ENCODE results near the gene HYCC2.
"Not testable (repeated sequence)": the region's sequence is repeated elsewhere in the genome, so short reads cannot be mapped to it uniquely, and the experiment has no call there.

Gene HYCC2

DNA sequence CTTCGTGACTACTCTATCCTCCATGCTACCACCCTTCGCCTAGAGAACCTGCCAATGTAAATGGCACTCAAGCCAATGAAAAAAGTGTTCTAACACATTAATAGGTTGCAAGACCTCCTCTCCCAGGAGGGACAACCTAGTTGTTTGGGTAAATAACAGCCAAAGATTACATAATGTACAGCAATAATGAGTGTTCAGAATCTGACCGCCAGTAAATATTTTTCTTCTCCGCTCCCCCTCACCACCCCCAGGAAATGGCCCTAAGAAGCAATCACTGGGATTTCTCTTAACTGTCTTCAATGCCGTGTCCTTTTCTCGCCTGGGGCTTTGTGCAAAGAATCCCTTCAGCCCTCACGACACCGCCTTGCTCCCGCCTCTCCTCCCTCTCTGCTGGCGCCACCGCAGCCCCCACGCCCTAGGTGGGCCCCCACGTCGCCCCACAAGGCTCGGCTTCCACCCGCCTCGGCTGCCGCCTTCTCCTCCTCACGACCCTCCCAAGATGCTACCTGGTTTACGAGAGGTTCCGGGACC, 458 bp downstream of the HYCC2 start:
- DNase-seq, result no peak

DNA sequence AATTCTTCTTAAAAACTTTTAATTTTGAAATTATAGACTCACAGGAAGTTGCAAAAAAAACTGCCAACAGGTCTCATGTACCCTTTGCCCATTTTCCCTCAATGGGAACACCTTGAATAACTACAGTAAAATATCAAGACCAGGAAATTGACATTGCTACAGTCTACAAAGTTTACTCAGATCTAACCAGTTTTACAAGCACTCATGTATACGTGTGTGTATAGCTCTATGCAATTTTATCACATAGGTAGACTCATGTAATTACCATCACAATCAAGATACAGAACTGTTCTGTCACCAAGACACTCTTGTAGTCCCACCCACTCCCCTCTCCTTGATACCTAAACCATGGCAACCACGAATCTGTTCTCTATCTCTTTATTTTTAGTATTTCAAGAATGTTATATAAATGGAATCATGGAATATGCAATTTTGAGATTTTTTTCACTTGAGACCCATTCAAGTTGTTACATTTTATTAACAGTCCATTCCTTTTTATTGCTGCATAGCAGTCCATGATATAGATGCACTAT, 6.6 kb downstream of the HYCC2 start:
- no peak for DNase-seq

DNA sequence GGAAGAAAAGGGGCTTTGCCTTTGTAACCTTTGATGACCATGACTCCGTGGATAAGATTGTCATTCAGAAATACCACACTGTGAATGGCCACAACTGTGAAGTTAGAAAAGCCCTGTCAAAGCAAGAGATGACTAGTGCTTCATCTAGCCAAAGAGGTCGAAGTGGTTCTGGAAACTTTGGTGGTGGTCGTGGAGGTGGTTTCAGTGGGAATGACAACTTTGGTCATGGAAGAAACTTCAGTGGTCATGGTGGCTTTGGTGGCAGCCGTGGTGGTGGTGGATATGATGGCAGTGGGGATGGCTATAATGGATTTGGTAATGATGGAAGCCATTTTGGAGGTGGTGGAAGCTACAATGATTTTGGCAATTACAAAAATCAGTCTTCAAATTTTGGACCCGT, 8.0 kb downstream of the HYCC2 start:
- not testable (repeated sequence) for DNase-seq

DNA sequence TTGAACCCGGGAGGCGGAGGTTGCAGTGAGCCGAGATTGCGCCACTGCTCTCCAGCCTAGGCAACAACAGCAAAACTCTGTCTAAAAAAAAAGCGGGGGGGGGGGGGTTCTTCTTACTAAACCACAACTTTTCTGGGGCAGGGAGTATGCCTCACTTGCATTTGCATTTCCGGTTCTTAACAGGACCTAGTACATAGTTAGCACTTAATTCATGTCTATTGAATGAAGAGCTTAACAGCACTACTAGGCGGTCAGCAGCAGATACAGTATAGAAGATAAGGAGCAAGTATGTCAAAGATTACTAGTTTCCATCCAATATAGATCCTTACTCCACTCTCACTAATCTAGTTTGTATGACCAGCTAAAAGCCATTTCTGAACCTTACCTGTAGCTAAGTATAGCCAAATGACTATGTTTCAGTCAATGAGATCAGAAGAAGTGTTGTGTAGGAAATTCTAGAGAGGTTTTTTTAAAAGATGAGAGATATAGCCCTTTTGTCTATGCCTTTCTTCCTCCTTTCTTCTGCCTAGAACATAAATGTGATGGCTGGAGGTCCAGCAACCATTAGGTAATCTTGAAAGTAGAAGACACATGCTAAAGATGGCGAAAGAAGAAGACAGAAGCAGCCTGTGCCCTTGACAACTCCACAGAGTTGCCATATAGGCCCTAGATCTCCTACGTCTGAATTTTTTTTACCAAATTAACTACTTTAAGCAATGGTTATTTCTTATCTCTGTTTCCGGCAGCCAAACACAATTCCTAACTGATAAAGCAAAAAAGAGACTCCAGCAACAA, 11.3 kb downstream of the HYCC2 start:
- DNase-seq, result no peak

DNA sequence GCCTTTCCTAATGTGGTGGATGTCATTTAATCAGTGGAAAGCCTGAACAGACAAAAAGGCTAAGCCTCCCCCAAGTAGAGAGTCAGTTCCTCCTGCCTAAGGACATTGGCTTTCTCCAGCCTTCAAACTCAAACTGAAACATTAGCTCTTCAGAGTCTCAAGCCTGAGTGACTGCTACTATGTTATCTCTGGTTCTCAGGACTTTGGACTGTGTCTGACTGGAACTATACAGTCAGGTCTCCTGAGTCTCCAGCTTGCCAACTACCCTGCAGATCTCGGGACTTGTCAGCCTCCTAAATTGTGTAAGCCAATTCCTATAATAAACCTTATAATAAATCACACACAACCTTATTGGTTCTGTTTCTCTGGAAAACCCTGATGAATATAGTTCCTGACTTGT, 12.6 kb downstream of the HYCC2 start:
- DNase-seq, result no peak

DNA sequence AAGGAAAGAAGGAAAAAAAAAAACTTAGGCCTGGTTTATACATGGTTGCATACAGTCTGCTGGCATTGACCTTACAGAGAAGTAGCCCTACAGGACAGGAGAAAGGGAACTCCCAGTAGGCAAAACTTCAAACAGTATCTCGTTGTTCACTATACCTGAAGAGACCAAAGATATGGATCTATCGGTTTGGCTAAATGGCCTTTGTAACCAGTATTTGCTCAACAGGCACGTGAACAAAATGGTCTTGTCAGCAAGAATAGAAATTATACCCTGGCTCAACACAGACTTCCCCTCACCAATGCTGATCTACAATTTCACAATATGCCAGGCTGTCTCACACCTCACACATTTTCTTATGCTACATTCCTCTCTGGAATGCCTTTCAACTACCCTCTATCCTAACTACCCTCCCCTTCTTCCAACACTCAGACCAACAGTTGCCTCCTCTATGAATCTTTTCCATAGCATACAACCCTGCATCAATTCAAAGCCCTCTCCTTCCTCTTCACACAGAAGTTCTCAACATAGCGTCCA, 13.7 kb downstream of the HYCC2 start:
- DNase-seq, result no peak

DNA sequence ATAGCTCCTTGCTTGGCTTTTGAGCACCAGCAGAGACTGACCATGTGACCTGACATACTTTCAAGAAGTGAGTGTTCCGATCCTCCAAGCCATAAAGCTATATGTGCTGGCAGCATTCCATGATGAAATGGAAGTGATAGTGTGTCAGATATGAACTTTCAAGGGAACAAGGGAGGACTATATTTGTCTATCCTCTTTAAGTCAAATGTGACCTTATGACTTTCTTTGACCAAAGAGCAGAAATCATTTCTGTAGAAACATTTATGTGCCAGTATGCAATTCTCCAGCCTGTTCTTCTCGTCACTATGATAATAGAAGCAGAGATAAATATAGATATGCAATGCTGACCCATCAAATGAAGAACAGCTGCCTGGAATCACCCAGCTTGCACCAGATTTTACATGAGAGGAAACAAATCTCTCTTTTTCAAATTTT, 14.4 kb downstream of the HYCC2 start:
- DNase-seq, result no peak

DNA sequence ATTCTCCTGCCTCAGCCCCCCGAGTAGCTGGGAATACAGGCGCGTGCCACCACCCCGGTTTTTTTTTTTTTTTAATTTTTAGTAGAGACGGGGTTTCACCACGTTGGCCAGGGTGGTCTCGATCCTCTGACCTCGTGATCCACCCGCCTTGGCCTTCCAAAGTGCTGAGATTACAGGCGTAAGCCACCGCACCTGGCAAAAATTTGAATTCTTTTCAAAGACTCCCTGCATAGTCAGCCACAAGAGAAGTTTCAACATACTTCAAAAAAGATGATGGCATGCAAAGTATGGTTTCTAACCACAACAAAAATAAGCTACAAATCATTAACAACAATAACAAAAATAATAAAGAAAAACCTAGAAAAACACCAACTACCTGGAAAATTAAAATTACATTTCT, 22.0 kb downstream of the HYCC2 start:
- DNase-seq, result no peak

DNA sequence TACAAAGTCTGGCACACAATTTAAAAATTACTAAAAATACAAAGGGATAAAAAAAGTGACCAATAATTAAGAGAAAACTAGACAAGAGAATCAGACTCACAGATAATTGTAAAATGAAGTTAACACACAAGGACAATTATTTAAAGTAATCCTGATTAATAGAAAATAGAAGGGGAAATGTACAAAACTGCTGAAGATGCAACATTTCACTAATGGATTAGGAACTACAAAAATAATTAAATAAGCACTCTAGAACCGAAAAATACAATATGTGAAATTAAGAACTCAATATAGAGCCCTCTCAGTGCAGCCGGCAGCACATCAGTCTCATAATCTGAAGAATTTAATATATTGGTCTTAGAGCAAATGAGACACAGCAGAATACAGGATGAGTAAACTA, 24.6 kb downstream of the HYCC2 start:
- DNase-seq, result no peak

DNA sequence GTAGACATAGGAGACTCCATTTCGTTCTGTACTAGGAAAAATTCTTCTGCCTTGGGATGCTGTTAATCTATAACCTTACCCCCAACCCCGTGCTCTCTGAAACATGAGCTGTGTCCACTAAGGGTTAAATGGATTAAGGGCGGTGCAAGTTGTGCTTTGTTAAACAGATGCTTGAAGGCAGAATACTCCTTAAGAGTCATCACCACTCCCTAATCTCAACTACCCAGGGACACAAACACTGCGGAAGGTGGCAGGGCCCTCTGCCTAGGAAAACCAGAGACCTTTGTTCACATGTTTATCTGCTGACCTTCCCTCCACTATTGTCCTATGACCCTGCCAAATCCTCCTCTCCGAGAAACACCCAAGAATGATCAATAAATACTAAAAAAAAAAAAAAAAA, 28.4 kb downstream of the HYCC2 start:
- DNase-seq, result not testable (repeated sequence)

DNA sequence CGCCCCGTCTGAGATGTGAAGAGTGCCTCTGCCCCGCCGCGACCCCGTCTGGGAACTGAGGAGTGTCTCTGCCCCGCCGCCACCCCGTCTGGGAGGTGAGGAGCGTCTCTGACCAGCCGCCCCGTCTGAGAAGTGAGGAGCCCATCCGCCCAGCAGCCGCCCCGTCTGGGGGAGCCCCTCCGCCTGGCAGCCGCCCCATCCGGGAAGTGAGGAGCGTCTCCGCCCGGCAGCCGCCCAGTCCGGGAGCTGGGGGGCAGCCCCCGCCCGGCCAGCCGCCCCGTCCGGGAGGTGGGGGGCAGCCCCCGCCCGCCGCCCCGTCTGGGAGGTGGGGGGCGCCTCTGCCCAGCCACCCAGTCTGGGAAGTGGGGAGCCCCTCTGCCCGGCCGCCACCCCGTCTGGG, 29.0 kb downstream of the HYCC2 start:
- DNase-seq, result not testable (repeated sequence)

DNA sequence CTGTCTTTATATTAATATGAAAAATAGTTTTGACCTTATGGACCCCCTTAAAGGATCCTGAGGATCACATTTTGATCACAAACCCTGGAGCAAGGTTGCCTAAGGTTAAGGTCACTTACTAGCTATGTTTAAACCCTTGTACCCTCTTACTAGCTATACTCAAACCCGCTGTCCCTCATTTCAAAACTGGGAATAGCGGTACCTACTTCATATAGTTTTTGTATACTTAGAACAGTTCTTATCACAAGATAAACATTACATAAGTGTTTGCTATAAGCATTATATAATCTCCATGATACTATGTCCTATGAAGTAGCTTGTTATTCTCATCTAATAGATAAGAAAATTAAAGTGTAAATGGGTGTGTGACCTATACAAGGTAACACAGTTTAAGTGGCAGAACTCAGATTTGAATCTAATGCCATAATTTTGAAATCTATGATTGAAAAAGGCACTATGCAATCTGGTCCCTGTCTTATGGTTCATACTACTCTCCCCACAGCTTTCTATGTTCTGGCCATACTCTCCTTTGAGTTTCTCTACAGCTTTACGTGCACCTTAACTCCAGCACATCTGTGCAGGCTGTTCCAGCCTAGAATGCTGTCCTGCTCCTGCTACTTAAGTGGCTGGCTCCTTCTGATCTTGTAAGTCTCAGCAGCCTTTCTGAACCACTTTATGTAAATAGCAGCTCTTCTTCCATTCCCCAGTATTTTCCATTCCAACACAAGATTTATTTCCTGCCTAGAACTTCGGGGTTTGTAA, 30.4 kb downstream of the HYCC2 start:
- no peak for DNase-seq

DNA sequence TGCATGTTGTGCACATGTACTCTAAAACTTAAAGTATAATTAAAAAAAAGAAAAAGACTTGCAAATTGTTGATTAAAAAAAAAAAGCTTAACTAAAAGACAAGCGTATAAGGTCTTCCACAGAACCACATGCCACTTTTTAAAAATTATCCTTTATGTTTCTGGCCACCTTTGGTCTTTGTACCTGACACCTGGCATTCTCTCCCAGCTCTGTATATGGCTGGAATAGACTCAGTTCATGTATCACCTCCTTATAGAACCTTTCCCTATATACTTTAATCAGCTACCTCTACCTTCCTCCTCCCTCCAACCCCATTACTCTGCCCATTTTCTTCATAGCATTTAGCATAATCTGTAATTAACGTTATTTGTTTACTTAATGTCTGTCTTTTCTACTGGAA, 32.6 kb downstream of the HYCC2 start:
- DNase-seq, result no peak

DNA sequence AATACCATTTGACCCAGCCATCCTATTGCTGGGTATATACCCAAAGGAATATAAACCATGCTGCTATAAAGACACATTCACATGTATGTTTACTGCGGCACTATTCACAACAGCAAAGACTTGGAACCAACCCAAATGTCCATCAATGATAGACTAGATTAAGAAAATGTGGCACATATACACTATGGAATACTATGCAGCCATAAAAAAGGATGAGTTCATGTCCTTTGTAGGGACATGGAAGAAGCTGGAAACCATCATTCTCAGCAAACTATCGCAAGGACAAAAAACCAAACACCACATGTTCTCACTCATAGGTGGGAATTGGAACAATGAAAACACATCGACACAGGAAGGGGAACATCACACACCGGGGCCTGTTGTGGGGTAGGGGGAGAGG, 33.1 kb downstream of the HYCC2 start:
- DNase-seq, result not testable (repeated sequence)

DNA sequence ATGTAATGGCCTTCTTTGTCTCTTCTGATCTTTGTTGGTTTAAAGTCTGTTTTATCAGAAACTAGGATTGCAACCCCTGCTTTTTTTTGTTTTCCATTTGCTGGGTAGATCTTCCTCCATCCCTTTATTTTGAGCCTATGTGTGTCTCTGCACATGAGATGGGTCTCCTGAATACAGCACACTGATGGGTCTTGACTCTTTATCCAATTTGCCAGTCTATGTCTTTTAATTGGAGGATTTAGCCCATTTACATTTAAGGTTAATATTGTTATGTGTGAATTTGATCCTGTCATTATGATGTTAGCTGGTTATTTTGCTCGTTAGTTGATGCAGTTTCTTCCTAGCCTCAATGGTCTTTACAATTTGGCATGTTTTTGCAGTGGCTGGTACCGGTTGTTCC, 37.1 kb downstream of the HYCC2 start:
- not testable (repeated sequence) for DNase-seq

DNA sequence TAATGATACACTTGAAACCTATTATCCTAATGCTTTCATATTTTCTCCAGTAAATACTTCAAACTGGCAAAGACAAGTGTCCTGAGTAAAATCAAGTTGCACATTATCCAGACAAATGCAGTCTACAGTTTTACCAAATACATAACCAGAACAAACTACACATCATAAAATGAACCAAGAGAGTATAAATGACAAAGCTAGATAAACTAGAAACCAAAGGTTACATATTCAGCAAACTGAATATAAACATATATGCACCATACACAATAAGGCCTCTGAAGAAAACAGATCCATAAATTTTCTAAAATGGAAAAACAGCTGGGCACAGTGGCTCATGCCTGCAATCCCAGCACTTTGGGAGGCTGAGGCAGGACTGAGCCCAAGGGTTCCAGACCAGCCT, 47.0 kb downstream of the HYCC2 start:
- DNase-seq, result no peak

DNA sequence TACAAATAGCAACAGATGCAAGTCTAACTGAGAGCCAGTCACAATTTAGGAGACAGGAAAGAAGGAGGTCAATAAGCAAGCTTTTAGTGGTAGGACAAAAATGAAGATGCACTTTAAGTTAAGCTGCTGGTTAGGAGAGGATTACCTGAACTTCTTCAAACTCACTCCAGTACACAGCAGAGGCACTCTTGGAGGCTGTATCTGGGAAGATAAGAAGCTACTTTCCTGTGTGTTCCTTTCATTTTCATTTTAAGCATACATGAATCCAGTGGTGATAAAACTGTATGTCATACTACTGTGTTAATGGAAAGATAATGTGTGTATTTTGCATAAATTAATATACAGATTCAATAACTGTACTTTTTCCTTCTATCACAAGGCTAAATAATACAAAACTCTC, 49.6 kb downstream of the HYCC2 start:
- DNase-seq, result no peak

Measured in NCI-H524 treated with DMSO at 0.1 percent for 48 hours (cell line).